NCI-H345 (cell line): Measurements from ENCODE around the gene IGFBP2.
A peak's percentile ranks its signal among the peaks of the same experiment; 100 is the strongest.

Experiments
- DNase-seq: peaks from one replicate; lab custom pipeline; 2025; lab: John Stamatoyannopoulos, UW

The IGFBP2 gene

DNA sequence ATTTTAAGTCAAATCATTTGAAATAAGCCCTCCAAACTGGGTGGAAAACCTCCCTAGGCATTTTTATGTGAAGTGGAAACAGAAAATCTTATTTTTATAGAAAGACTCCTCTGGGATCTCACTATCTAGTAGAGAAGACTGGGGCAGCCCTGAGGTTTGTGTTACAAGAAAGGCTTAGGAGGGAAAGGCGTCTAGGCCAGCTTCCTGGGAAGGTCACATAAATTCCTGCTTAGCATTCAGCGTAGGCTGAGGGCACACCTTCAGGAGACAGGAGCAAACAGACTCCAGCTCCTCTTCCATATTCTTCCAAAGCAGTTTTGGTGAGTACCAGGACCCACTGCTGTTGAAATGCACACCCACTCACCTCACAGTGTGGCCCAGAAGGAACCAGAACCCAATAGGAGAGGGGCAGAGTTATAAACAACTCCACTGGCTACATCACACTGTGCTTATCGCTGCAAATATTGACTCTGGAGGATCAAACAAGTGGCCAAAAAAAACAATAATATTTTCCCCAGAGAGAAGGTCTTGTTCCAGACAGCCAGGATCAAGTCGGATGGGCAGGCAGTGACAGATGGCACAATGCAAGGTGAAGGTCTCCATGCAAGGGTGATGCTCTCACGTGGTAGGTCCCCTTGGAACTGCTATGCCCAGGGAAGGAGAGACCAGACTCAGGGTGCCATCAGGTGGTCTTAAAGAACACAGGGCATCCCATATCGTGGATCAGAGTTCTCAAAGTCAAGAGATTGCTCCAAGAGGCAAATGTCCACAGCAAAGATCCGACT lies 17.7 kb upstream of the IGFBP2 start:
- no peak for DNase-seq

DNA sequence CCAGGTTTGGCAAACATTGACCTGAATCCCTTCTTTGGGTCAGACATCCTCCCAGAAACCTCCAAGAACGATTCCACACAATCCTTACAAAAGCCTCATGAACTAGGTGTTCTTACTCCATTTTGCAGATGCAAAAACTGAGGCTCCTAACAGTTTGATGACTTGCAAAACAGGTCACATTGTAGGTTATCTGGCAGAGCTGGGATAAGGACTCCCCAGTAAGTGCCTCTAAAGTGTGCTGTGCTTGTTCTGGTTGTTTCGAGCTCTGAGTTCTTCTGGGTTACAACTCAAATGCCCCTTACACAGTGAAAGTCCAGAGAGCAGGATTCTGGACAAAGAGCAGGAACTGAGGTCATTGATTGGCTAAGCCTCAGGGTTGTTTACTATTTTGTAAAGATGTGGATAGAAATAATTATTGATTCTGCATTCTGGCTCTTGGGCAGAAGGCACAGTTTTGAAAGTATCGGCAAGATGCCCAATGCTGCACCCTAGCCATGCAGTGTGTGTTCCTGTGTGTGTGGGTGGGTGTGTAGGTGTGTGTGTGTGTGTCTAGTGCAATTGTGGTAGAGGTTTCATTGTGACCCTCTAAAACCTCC lies 17.0 kb upstream of the IGFBP2 start:
- DNase-seq, result no peak

GRCh38 chr2:216617159-216617815 lies 15.9 kb upstream of the IGFBP2 start:
- DNase-seq, result no peak

GRCh38 chr2:216618785-216619184 lies 14.4 kb upstream of the IGFBP2 start:
- DNase-seq, result no peak

DNA sequence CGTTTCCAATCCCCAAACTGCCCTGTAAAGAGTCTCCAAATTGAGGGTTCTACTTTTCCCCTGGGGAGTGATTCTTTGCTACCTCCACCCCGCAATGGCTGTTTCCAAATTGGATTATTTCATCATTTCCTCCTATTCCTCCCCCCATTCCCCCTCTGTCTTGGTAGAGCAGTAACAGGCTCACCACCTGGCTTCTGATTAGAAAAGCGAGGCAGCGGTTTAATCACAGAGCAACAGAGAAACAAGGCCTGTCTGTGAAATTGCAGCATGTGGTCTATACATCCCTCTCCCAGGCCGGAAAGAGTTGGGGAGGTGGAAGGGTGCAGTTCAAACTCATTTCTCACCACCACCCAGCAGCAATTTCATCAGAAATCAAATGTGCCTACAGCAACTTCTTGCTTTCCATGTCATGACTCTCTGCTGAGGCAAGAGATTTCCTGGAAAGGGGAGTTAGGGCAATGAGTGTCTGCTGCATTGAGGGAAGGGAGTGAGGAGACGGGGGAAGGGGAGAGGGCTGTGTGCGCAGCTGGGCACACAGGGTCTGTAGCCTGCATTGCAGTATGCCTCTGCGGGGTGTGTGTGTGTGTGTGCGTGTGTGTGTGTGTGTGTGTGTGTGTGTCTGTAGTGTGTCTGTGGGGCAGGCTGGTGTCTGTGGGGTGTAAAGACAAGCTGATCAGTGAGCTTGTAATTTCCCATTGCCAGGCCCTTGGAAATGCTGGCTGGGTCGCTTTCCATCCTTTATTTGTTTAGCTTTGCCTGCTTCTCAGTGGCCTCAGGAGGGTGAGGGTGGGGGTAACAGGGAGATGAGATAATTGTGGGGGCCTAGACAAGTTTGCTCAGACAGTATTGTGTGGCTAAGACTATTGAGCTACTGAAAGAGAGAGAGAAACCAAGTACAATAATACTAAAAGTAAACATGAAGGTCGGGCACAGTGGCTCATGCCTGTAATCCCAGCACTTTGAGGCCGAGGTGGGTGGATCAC lies 13.5 kb upstream of the IGFBP2 start:
- DNase-seq, result no peak

- DNase-seq, result no peak
Observed at GRCh38 chr2:216620786-216621185, 12.4 kb upstream of the IGFBP2 start.

GRCh38 chr2:216621292-216621691 lies 11.9 kb upstream of the IGFBP2 start:
- DNase-seq, result peak; percentile 20

DNA sequence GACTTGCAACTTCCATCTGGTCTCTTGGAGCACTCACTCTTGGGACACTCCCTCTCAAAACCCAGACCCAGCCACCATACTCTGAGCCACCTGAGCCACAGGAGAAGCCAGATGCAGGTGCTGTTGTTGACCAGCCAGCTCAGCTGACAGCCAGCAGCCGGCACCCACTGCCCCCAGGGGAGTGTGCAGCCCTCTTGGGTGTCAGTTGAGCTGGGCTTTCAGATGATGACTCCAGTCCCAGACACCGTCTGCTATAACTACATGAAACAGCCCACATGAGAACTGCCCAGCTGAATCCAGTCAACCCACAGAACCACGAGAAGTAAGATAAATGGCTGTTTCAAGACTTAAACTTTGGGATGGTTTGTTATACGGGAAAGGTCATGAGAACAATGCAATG lies 10.7 kb upstream of the IGFBP2 start:
- no peak for DNase-seq

- DNase-seq, result no peak
Observed at GRCh38 chr2:216624251-216624650, 9.0 kb upstream of the IGFBP2 start.

DNA sequence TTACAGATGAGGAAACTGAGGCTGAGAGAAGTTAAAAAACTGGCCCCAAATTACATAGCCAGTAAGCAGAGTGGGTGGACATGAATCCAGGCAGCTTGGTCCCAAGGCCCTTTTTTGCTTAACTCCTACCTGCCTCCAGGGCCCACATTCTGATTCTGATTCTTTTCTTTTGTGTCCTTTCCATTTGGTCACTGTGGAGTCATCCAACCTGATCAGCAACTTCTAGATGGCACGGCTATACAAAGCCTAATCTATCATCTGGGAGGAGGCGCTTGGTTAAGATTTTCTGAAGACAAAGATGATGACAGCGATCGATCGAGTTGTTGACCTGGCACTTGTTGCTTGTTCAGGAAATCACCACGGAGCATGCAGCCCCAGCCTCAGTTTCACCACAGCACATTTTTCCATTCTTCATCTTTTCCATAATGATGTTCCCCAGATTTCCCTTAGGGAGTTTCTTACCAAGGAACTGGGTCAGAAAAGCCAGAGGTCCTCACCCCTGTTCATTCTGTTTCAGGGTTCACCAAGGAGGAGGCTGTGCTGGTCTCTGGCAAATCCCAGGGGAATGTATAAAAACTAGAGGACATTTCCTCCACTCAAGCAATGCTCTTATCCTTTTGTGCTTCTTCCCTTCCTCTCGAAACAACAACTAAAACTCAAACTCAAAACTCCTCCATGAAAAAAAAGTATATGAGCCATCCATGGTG lies 6.9 kb upstream of the IGFBP2 start:
- no peak for DNase-seq

DNA sequence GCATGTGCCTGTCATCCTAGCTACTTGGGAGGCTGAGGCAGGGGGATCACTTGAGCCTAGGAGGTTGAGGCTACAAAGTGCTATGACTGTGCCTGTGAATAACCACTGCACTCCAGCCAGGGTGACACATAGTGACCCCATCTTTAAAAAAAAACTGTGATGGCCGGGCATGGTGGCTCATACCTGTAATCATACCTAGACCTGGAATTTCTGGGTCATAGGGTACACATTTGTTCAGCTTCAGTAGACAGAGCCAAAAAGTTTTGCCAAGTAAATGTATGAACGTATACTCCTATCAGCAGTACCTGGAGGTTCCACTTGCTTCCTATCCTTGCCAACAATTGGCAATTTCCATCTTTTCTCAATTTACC lies 6.4 kb upstream of the IGFBP2 start:
- no peak for DNase-seq

- DNase-seq, result no peak
Observed at GRCh38 chr2:216629784-216630183, 3.4 kb upstream of the IGFBP2 start.

DNA sequence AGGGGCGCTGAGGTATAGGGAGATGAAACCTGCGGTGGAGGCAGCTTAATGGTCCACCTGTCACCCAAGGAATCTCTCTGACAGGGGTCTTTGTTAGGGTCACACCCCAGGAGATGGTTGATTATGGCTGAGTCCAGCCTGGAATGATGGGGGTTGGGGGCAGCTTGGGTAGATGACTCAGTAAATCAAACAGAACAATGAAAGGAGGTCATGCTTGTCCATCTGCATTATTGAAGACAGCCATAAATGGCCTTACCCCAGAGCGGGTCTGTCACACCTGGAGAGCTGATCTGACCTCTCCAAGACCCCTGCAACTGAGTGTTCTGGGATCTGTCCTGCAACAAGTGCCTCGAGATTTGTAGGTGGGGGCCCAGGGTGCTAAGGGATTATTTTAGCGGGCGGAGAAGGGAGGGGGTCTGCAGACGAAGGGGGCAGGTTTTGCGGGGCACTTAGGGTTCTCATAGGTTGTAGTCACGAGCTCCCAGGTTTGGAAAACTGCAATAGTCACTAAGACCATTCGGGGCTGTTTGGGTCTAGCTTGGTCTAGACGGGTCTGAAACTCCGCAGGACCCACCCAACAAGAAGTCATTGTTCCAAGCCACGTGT lies 771 bp upstream of the IGFBP2 start:
- no peak for DNase-seq

- DNase-seq, result peak; percentile 27
Observed at GRCh38 chr2:216633616-216634369, 573 bp downstream of the IGFBP2 start.

DNA sequence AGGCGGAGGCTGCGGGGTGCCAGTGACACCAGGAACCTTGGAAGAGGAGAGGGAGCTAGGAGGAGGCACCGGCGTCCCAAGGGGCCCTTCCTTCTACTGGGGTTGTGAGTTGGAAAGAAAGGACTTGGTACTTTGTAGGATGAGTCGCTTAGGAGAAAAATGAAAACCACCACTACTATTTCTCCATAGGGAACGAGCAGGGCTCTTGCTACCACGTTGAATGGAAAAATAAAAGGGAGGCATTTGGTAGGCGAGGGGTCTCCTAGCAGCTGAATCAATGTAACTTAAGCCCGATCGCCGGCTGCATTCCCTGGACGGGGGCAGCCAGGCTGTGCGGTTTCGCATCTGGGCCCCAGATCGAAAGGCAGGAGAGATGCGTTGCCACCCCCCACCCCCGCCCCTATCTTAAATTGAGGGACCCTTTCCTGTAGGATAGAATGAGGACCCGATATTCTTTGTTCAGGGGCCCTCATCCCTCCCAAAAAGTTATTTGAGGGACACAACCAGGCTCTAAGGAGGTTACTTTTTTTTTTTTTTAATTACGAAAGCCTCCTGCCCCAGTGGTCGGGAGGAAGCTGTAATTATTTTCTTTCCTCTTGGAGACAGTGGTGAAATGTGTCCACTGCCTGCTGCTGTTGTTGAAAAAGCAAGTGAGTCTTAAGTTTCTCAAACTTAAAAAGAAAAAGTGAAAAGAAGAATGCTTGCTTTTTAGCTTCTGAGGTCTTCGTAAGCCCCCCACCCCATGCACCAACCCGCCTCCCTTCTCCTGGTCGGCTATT lies 1.3 kb downstream of the IGFBP2 start:
- DNase-seq, result no peak

DNA sequence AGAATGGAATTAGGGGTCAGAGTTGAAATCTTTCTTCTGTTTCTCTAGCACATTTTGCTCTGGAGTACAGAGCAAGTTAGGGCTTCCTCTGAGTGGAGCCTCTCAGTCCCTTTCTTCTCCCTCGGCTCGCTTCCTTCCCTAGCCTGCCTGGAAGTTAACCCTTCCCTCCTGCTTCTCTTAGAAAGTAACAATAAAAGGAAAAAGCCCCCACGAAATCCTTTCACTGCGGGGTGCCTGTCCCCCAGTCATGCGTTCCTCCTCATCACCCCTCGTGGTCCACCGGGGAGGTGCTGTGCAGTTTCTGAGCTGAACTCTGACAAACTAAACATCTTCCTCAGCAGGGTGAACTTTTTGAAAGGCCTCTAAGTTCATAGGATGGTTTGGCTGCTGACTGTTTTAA lies 2.0 kb downstream of the IGFBP2 start:
- no peak for DNase-seq

- no peak for DNase-seq
Observed at GRCh38 chr2:216635701-216636550, 2.7 kb downstream of the IGFBP2 start.
